Keratinocyte (primary cell): ENCODE measurements around the gene ACOT6. TPM values are rescaled to one million over a fixed set of nuclear protein-coding genes. Genes with fewer than 3 reads are reported as not detected.

ENCODE experiments used
- DNase-seq: peaks from one replicate; pipeline ENCODE4 v3.0.0-alpha.2; 2011; ENCODE audit warnings: low read depth, missing footprints, low spot score
- FAIRE-seq: peaks from 2 replicates; lab custom pipeline; 2011; peaks lifted over from hg19 to GRCh38; lab: Jason Lieb, UNC
- H2AFZ ChIP-seq: 2 replicates; pipeline ENCODE4 v1.6.0; 2012; ENCODE audit warnings: low read length, control low read depth, inconsistent platforms; ENCODE audit not compliant: control insufficient read depth
- H3K27ac ChIP-seq: 2 replicates; pipeline ENCODE4 v1.5.1; 2011; ENCODE audit warnings: low read length; ENCODE audit not compliant: control insufficient read depth, insufficient read depth
- H3K27me3 ChIP-seq: 3 replicates; pipeline ENCODE4 v1.6.0; 2011; ENCODE audit warnings: low read length; ENCODE audit not compliant: control insufficient read depth, insufficient read depth; ENCODE audit errors: extremely low read depth
- H3K36me3 ChIP-seq, 2 experiments: 2 replicates in 1 of 2; 3 replicates in 1 of 2; pipeline ENCODE4 v1.5.1; 2011; ENCODE audit warnings: low read length in 2 of 2, mild to moderate bottlenecking in 1 of 2; ENCODE audit not compliant: control insufficient read depth in 2 of 2, insufficient read depth in 2 of 2; ENCODE audit errors: extremely low read depth in 1 of 2
- H3K4me1 ChIP-seq: 3 replicates; pipeline ENCODE4 v1.5.1; 2011; ENCODE audit warnings: low read length; ENCODE audit not compliant: control insufficient read depth, insufficient read depth; ENCODE audit errors: extremely low read depth
- H3K4me2 ChIP-seq: 3 replicates; pipeline ENCODE4 v1.6.0; 2011; ENCODE audit warnings: low read depth, low read length; ENCODE audit not compliant: control insufficient read depth, insufficient read depth; ENCODE audit errors: extremely low read depth
- H3K4me3 ChIP-seq, 3 experiments: fragments of 200-600 bp in 1 of 3; sonication (generic) in 1 of 3; 2 replicates in 2 of 3; 3 replicates in 1 of 3; pipeline ENCODE4 v1.5.1; 2011 to 2016; ENCODE audit warnings: low read length in 3 of 3, mild to moderate bottlenecking in 3 of 3, control low read depth in 2 of 3, inconsistent platforms in 1 of 3, low read depth in 1 of 3, mixed read lengths in 1 of 3, mixed run types in 1 of 3, moderate library complexity in 1 of 3; ENCODE audit not compliant: control insufficient read depth in 2 of 3, insufficient read depth in 2 of 3; ENCODE audit errors: extremely low read depth in 1 of 3
- H3K79me2 ChIP-seq: 2 replicates; pipeline ENCODE4 v1.6.0; 2012; ENCODE audit warnings: low read length; ENCODE audit not compliant: control insufficient read depth, insufficient read depth
- H3K9ac ChIP-seq: 3 replicates; pipeline ENCODE4 v1.6.0; 2011; ENCODE audit warnings: low read length; ENCODE audit not compliant: control insufficient read depth, insufficient read depth; ENCODE audit errors: extremely low read depth
- H3K9me1 ChIP-seq: 3 replicates; pipeline ENCODE4 v1.6.0; 2011; ENCODE audit warnings: low read length; ENCODE audit not compliant: control insufficient read depth, insufficient read depth; ENCODE audit errors: extremely low read depth
- H3K9me3 ChIP-seq: 2 replicates; pipeline ENCODE4 v1.5.1; 2012; ENCODE audit warnings: low read depth, low read length; ENCODE audit not compliant: control insufficient read depth
- H4K20me1 ChIP-seq: 3 replicates; pipeline ENCODE4 v1.6.0; 2011; ENCODE audit warnings: low read length; ENCODE audit not compliant: control insufficient read depth, insufficient read depth; ENCODE audit errors: extremely low read depth
- CTCF ChIP-seq, 3 experiments: IDR thresholded peaks in 1 of 3; conservative IDR thresholded peaks in 1 of 3; optimal IDR thresholded peaks in 1 of 3; 2 replicates in 2 of 3; 3 replicates in 1 of 3; pipeline versions ENCODE3 to v1.5.1; 2011; ENCODE audit warnings: low read length in 3 of 3, mild to moderate bottlenecking in 3 of 3, moderate library complexity in 2 of 3, control low read depth in 1 of 3, inconsistent platforms in 1 of 3; ENCODE audit not compliant: insufficient read depth in 2 of 3; ENCODE audit errors: extremely low read depth in 1 of 3
- EZH2 ChIP-seq: IDR thresholded peaks from one replicate; pipeline ENCODE4 v1.6.1; 2012; ENCODE audit warnings: inconsistent platforms, mild to moderate bottlenecking, low read length, moderate library complexity
- dilution Hi-C: fragments of 300-500 bp; cut with MboI; formaldehyde crosslinking; loops from one replicate; pipeline ENCODE4 v1.7.0; 2020; ENCODE audit warnings: low sequenced_read_pairs; ENCODE audit not compliant: extremely low pct_ligation_motif_present
- polyA plus RNA-seq, 5 experiments: library from polyadenylated mRNA; depleted of rRNA in 3 of 5; stranded (reverse) in 3 of 5; stranded (forward) in 1 of 5; unstranded in 1 of 5; fragments of >200 nt; gene quantifications; 1 replicate in 1 of 5; 2 replicates in 3 of 5; 3 replicates in 1 of 5; pipeline versions ENCODE4 v1.2.1 to v1.2.3, GENCODE V29; 2011 to 2012; ENCODE audit warnings: missing spikeins in 2 of 5, low read depth in 1 of 5, low replicate concordance in 1 of 5

ACOT6 gene
- polyA plus RNA-seq, 1 donor (not counting 4 experiments of a cell fraction or from before 2014, with no cell fraction given), result not detected

- Histone ChIP-seq H3K4me3 (peak overlapping the region in 1 of 3 experiments; percentile 63), H3K27ac (no peak overlapping the region), H3K36me3 (no peaks in the 10 kb centered on the region), H3K9me1 (no peaks in the 10 kb centered on the region), H3K9ac (no peak overlapping the region), H3K79me2 (no peaks in the 10 kb centered on the region), H2AFZ (no peak overlapping the region), H4K20me1 (no peaks in the 10 kb centered on the region), H3K27me3 (no peaks in the 10 kb centered on the region), H3K4me2 (peak overlapping the region; percentile 80), H3K9me3 (no peaks in the 10 kb centered on the region), H3K4me1 (peaks cover 5% of the 10 kb centered on the region)
- DNase-seq (no peak), FAIRE-seq (no peak)
- no peak for TF ChIP-seq CTCF (optimal IDR thresholded peaks at IDR 0.05 in 1 of 3, IDR thresholded peaks at IDR 0.05 in 1 of 3, conservative IDR thresholded peaks at IDR 0.05 in 1 of 3; ENCODE audit: extremely low read depth in 1 of 3, insufficient read depth in 2 of 3, low read length in 3 of 3)
- no peak for TF ChIP-seq EZH2
- dilution Hi-C loops, result no loop called here
Measured at GRCh38 chr14:73613419-73613963, 1.2 kb downstream of the ACOT6 start.

- no peaks in the 10 kb centered on the region for H3K36me3 ChIP-seq
- FAIRE-seq (no peak), DNase-seq (no peak)
- no peaks in the 10 kb centered on the region for H3K79me2 ChIP-seq
- no peak overlapping the region for H3K4me2 ChIP-seq
- TF ChIP-seq EZH2, result no peak
- H4K20me1 ChIP-seq, result no peaks in the 10 kb centered on the region
- H3K27me3 ChIP-seq, result no peaks in the 10 kb centered on the region
- H3K4me3 ChIP-seq, result no peak overlapping the region
- H3K4me1 ChIP-seq, result peaks cover 5% of the 10 kb centered on the region
- no peak overlapping the region for H2AFZ ChIP-seq
- no peaks in the 10 kb centered on the region for H3K9me3 ChIP-seq
- dilution Hi-C loops, result no loop called here
- H3K9ac ChIP-seq, result no peak overlapping the region
- no peaks in the 10 kb centered on the region for H3K9me1 ChIP-seq
- no peak overlapping the region for H3K27ac ChIP-seq
Measured at GRCh38 chr14:73616831-73617230, 4.5 kb downstream of the ACOT6 start.

DNA sequence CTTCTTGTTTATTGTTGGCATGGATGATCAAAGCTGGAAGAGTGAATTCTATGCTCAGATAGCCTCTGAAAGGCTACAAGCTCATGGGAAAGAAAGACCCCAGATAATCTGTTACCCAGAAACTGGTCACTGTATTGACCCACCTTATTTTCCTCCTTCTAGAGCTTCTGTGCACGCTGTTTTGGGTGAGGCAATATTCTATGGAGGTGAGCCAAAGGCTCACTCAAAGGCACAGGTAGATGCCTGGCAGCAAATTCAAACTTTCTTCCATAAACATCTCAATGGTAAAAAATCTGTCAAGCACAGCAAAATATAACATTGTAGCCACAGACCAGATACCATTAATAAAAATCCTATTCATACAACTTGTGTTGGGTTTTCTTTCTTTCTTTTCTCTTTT is 7.2 kb downstream of the ACOT6 start:
- Histone ChIP-seq H3K9ac (no peak overlapping the region), H3K4me1 (peaks cover 5% of the 10 kb centered on the region), H3K36me3 (no peaks in the 10 kb centered on the region), H4K20me1 (no peaks in the 10 kb centered on the region), H3K4me3 (no peak overlapping the region), H3K27ac (no peak overlapping the region), H3K4me2 (no peak overlapping the region), H3K9me3 (no peaks in the 10 kb centered on the region), H3K27me3 (no peaks in the 10 kb centered on the region), H3K79me2 (no peaks in the 10 kb centered on the region), H2AFZ (no peak overlapping the region), H3K9me1 (no peaks in the 10 kb centered on the region)
- DNase-seq (no peak), FAIRE-seq (no peak)
- TF ChIP-seq CTCF (optimal IDR thresholded peaks at IDR 0.05 in 1 of 3, IDR thresholded peaks at IDR 0.05 in 1 of 3, conservative IDR thresholded peaks at IDR 0.05 in 1 of 3; ENCODE audit: extremely low read depth in 1 of 3, insufficient read depth in 2 of 3, low read length in 3 of 3), result no peak
- TF ChIP-seq EZH2, result no peak
- dilution Hi-C loops, result no loop called here
